ENCODE measurements around the gene NOS1AP. TPM values are rescaled to one million over a fixed set of nuclear protein-coding genes. Genes with fewer than 3 reads are reported as not detected.
A peak's percentile ranks its signal among the peaks of the same experiment; 100 is the strongest.

The NOS1AP gene
- total and polyA plus RNA-seq, 9 of the 15 experiments (the other 6 are each of a cell fraction or from before 2014, with no cell fraction given): 0.07 to 1.5 (median 0.22) TPM

GRCh38 chr1:162396201-162396906, 326.9 kb downstream of the NOS1AP start (continued):
- TF ChIP-seq ZFP36 (IDR thresholded peaks at IDR 0.05; ENCODE audit: low read depth, low read length, partially characterized antibody) (peak; percentile 3), ZNF347 (CRISPR knock-in tag; IDR thresholded peaks at IDR 0.05; ENCODE audit: low read depth) (no peak), ZNF3 (CRISPR knock-in tag; IDR thresholded peaks at IDR 0.05) (no peak), CHD7 (IDR thresholded peaks at IDR 0.05; ENCODE audit: low read depth, low read length) (no peak), PKNOX1 (IDR thresholded peaks at IDR 0.05) (no peak), KAT7 (CRISPR knock-in tag; IDR thresholded peaks at IDR 0.05; ENCODE audit: borderline replicate concordance) (peak; percentile 56; the same call in 1 of the 2 replicates), DPF2 (IDR thresholded peaks at IDR 0.05) (no peak), MAX (CRISPR knock-in tag; IDR thresholded peaks at IDR 0.05) (0 out of 2 replicates have a peak, but pooled peaks have one; percentile 15), EHMT2 (IDR thresholded peaks at IDR 0.05) (no peak), ZEB2 (IDR thresholded peaks at IDR 0.05) (no peak), AFF4 (CRISPR knock-in tag; IDR thresholded peaks at IDR 0.05) (0 out of 2 replicates have a peak, but pooled peaks have one; percentile 54)
